ENCODE measurements around the gene DNMT3A. TPM values are rescaled to one million over a fixed set of nuclear protein-coding genes. Genes with fewer than 3 reads are reported as not detected.

The DNMT3A gene
- total and polyA plus RNA-seq, 2 experiments from 2014 or later, result 47.2 to 80.4 TPM

GRCh38 chr2:25383806-25384205 is 42.1 kb upstream of the DNMT3A start:
- H4K20me1 ChIP-seq (replicated peaks; ENCODE audit: insufficient read depth), result 0 out of 2 replicates have a peak, but pooled peaks cover 4% of the 10 kb centered on the region
- H3K27me3 Mint-ChIP-seq (ENCODE audit: insufficient read depth, low read depth, poor library complexity), result peaks cover 4% of the 10 kb centered on the region
- 0 out of 3 replicates have a peak, but pooled peaks cover 4% of the 10 kb centered on the region for H3K9me3 Mint-ChIP-seq
- H3K4me2 ChIP-seq, result no peak overlapping the region
- H3K36me3 Mint-ChIP-seq (ENCODE audit: low read depth), result peaks cover 15% of the 10 kb centered on the region
- H3K9me2 ChIP-seq (ENCODE audit: insufficient read depth), result no peaks in the 10 kb centered on the region
- H3K4me1 ChIP-seq (ENCODE audit: insufficient read depth), result no peaks in the 10 kb centered on the region
- no peak for TF ChIP-seq POLR2AphosphoS5 (IDR thresholded peaks at IDR 0.05; ENCODE audit: low read depth)
- no peak for TF ChIP-seq ZNF331 (CRISPR knock-in tag; IDR thresholded peaks at IDR 0.05; ENCODE audit: low read depth)
- TF ChIP-seq STAT1 (IDR thresholded peaks at IDR 0.05; ENCODE audit: unreplicated experiment), result no peak
- no peak for TF ChIP-seq REST (IDR thresholded peaks at IDR 0.05; ENCODE audit: unreplicated experiment)
- TF ChIP-seq EZH2 (IDR thresholded peaks at IDR 0.05; ENCODE audit: low read depth, unreplicated experiment), result no peak
- no peaks in the 10 kb centered on the region for H3K36me3 ChIP-seq (ENCODE audit: insufficient read depth)
- H2AFZ ChIP-seq, result no peak overlapping the region
- H3K27ac Mint-ChIP-seq, result no peak overlapping the region
- DNase-seq (ENCODE audit: low spot score) (no peak), ATAC-seq (peak; percentile 58)
- peaks cover 11% of the 10 kb centered on the region for H3K4me1 Mint-ChIP-seq
- no peak overlapping the region for H3K4me3 ChIP-seq
- H3F3A ChIP-seq (replicated peaks; ENCODE audit: low read depth), result no peaks in the 10 kb centered on the region
- H3K27me3 ChIP-seq (ENCODE audit: insufficient read depth), result no peaks in the 10 kb centered on the region
- no peak overlapping the region for H3K27ac ChIP-seq (ENCODE audit: low read depth)
- H3K79me2 ChIP-seq (replicated peaks; ENCODE audit: insufficient read depth), result no peaks in the 10 kb centered on the region
- H3K4me3 Mint-ChIP-seq, result no peak overlapping the region

- no peak overlapping the region for H2AFZ ChIP-seq
- H3K4me1 ChIP-seq (ENCODE audit: insufficient read depth), result peaks cover 9% of the 10 kb centered on the region
- H3K4me3 Mint-ChIP-seq, result no peak overlapping the region
- peaks cover 5% of the 10 kb centered on the region; the same call in 1 of the 2 replicates for H3F3A ChIP-seq (replicated peaks; ENCODE audit: low read depth)
- peaks cover 6% of the 10 kb centered on the region; the same call in 2 of the 3 replicates for H3K9me3 Mint-ChIP-seq
- 0 out of 2 replicates have a peak, but pooled peaks cover 4% of the 10 kb centered on the region for H4K20me1 ChIP-seq (replicated peaks; ENCODE audit: insufficient read depth)
- no peak overlapping the region for H3K4me3 ChIP-seq
- H3K9me2 ChIP-seq (ENCODE audit: insufficient read depth), result no peaks in the 10 kb centered on the region
- H3K27ac Mint-ChIP-seq, result no peak overlapping the region
- H3K27ac ChIP-seq (ENCODE audit: low read depth), result no peak overlapping the region
- no peaks in the 10 kb centered on the region for H3K36me3 ChIP-seq (ENCODE audit: insufficient read depth)
- H3K36me3 Mint-ChIP-seq (ENCODE audit: low read depth), result peaks cover 4% of the 10 kb centered on the region
- no peak overlapping the region for H3K4me2 ChIP-seq
- DNase-seq (ENCODE audit: low spot score), result no peak
- H3K4me1 Mint-ChIP-seq, result peaks cover 14% of the 10 kb centered on the region
- H3K79me2 ChIP-seq (replicated peaks; ENCODE audit: insufficient read depth), result no peaks in the 10 kb centered on the region
- no peak for ATAC-seq
- H3K27me3 ChIP-seq (ENCODE audit: insufficient read depth), result no peaks in the 10 kb centered on the region
- H3K27me3 Mint-ChIP-seq (ENCODE audit: insufficient read depth, low read depth, poor library complexity), result peaks cover 5% of the 10 kb centered on the region
- TF ChIP-seq NANOG (IDR thresholded peaks at IDR 0.05; ENCODE audit: borderline replicate concordance) (no peak), EZH2 (IDR thresholded peaks at IDR 0.05; ENCODE audit: low read depth, unreplicated experiment) (no peak), CREB1 (CRISPR knock-in tag; IDR thresholded peaks at IDR 0.05; ENCODE audit: low read depth) (no peak), ZNF331 (CRISPR knock-in tag; IDR thresholded peaks at IDR 0.05; ENCODE audit: low read depth) (no peak), ZNF114 (CRISPR knock-in tag; IDR thresholded peaks at IDR 0.05) (no peak), REST (IDR thresholded peaks at IDR 0.05; ENCODE audit: unreplicated experiment) (no peak), ETS1 (IDR thresholded peaks at IDR 0.05) (no peak)
These were observed 39.8 kb upstream of the DNMT3A start for GRCh38 chr2:25381502-25381901.

Data from GM23338 (cell line).